Fibroblast of lung (primary cell): ENCODE data around the gene SDK2.

ENCODE experiments used
- EZH2 ChIP-seq: IDR thresholded peaks from 2 replicates; pipeline ENCODE4 v1.5.1; 2012; ENCODE audit warnings: low read length, control low read depth, mild to moderate bottlenecking; ENCODE audit errors: missing control alignments
- TF ChIP-seq, protein P1 (sequence below), 2 donors: IDR thresholded peaks in 1 of 2; conservative IDR thresholded peaks in 1 of 2; 1 replicate in 1 of 2; 2 replicates in 1 of 2; pipeline ENCODE4 v1.5.1; 2011 to 2012; ENCODE audit warnings: low read length in 2 of 2, control low read depth in 1 of 2, inconsistent platforms in 1 of 2, low read depth in 1 of 2, mild to moderate bottlenecking in 1 of 2

DNA sequence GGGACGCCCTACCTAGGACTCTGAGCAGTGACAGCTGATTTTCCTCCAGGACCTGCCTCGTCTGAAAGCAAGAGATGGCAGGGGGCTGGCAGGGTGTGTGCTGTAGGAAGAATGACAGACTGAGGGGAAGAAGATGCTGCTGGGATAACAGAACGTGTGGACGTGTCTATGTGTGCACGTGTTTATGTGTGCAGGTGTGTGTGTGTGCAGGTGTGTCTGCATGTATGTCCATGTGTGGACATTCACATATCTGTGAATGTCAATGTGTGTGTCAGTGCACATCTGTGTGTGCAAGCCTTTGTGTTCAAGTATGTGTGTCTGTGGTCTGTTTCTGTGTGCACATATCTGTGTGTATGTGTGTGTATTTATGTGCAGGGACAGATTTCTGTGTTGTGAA, 132.5 kb downstream of the SDK2 start:
- TF ChIP-seq, protein P1, sequence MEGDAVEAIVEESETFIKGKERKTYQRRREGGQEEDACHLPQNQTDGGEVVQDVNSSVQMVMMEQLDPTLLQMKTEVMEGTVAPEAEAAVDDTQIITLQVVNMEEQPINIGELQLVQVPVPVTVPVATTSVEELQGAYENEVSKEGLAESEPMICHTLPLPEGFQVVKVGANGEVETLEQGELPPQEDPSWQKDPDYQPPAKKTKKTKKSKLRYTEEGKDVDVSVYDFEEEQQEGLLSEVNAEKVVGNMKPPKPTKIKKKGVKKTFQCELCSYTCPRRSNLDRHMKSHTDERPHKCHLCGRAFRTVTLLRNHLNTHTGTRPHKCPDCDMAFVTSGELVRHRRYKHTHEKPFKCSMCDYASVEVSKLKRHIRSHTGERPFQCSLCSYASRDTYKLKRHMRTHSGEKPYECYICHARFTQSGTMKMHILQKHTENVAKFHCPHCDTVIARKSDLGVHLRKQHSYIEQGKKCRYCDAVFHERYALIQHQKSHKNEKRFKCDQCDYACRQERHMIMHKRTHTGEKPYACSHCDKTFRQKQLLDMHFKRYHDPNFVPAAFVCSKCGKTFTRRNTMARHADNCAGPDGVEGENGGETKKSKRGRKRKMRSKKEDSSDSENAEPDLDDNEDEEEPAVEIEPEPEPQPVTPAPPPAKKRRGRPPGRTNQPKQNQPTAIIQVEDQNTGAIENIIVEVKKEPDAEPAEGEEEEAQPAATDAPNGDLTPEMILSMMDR (conservative IDR thresholded peaks at IDR 0.05 in 1 of 2, IDR thresholded peaks at IDR 0.05 in 1 of 2; ENCODE audit: low read depth in 1 of 2, low read length in 2 of 2), result no peak
- TF ChIP-seq EZH2, result no peak
